Medulla oblongata (tissue), 1 donor: ENCODE measurements around the gene SDR42E2.
"Not testable (repeated sequence)": the region's sequence is repeated elsewhere in the genome, so short reads cannot be mapped to it uniquely, and the experiment has no call there.

Experiments
- DNase-seq: peaks from one replicate; pipeline ENCODE4 v3.0.0-alpha.2; 2015; ENCODE audit errors: extremely low spot score

Gene SDR42E2

DNA sequence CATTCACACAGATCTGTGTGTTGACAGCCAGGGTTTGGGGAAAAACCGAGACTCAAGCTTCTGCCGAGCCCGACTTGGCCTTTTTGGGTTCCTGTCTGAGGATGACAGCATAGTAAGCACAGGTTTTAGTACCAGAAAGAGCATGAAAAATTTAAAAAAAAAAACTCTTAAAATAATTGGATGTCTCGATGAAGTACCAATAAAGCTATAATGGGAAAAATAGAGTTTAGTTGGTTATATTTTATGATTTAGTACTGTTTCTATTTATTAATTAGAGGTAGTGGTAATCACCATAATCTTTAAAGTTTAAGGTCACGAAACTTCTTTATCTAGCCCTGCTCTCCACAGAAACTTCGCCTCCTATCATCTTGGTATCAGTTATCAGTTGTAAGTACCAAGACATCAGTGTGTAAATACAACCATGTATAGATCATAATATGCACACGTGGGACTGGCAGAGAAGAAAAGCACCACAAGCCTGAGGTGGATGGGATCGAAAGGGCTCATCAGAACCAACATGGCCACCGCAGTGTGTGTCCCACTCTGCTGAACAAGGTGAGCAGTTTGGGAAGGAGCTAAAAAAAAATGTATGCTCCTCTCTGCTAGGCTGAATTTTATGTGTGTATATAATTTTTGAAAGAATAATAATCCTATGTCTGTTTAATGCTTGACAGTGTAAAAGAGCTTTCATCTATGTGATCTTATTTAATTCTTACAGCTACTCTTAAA, 29.4 kb downstream of the SDR42E2 start:
- peak; percentile 60 for DNase-seq

DNA sequence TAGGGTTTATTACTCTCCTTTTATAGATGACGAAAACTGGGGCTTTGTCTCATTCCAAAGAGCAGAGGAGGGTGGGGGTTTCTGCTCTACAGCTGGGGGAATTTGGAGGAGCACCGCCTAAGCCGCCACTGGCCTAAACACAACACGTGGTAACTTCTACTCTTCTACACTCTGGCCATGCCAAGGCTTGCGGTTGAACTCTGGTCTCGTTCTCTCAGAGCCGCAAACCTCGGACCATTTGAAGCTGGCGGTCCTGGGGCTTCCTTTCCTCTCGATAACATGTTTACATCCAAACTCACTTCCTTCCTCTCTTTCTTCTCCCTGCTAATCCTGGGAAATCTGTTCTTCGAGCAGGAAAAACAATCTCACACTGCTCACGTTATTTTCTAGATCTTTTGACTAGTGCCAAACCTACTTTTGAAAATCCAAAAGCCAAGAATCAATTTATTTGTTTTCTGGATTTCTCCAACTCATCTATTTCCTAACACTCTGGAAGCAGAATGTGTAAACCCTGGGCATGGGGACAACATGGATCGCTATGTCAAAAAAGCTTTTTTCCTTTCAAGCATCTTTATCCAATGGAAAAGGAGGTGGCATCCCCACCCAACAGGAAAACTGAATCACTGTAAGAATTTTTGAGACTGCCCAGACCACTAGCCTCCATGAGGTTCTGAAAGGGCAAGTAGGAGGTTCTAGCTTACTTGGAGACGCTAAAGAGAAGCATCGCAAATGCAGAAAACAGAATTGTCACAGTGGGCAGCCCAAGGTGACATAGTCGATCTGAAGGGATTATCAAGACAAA, 30.2 kb downstream of the SDR42E2 start:
- peak; percentile 88 for DNase-seq

DNA sequence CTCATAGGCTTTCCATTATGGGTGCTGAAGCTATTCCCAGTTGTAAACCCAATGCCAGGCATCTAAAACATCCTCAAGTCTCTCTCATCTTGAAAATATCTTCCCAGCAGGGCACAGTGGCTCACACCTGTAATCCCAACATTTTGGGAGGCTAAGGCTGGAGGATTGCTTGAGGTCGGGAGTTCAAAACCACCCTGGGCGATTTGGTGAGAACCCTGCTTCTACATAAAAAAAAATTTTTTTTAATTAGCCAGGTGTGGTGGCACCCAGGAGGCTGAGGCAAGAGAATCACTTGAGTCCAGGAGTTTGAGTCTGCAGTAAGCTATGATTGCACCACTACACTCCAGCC, 30.7 kb downstream of the SDR42E2 start:
- no peak for DNase-seq

DNA sequence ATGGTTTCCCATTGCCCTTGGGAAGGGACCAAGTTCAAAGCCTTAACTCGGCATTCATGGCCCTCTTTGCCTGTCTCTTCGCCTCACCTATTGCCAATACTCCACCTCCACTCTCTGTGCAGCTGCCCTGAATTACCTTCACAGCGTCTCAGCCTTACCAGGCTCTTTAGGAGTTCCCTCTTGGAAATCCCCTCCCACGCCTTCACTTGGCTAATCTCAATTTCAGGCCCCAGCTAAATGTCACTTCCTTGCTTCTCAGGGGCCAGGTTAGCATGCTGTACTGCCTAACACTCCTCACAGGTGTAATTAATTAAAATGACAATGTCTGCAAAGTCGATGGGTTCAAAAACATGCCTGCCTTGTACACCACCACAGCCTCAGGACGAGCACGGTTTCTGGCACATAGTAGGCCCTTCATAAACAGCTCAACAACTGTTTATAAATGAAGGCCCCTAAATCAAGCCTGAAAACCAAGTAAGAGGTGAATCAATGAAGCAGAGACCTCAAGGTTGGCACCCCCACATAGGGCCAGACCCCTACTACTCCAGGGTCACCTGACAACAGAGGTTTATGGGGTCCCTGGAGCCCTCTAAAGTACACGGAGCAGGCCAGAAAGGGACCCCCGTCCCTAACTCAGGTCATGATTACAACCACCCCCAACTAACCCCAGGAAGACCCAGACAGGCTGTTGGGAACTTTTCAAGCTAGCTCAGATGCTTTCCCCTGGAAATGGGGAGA, 32.6 kb downstream of the SDR42E2 start:
- no peak for DNase-seq

DNA sequence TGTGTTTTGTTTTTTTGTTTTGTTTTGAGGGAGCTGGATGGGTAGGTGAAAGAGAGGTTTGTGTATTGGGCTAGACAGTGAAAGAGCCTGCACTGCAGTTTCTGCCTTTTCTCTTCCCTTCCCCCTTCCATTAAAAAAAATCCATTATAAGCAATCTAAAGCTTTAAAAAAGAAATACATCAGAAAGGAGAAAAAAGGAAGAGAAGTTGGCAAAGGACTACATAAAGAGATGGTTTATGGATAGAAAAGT, 33.1 kb downstream of the SDR42E2 start:
- no peak for DNase-seq

DNA sequence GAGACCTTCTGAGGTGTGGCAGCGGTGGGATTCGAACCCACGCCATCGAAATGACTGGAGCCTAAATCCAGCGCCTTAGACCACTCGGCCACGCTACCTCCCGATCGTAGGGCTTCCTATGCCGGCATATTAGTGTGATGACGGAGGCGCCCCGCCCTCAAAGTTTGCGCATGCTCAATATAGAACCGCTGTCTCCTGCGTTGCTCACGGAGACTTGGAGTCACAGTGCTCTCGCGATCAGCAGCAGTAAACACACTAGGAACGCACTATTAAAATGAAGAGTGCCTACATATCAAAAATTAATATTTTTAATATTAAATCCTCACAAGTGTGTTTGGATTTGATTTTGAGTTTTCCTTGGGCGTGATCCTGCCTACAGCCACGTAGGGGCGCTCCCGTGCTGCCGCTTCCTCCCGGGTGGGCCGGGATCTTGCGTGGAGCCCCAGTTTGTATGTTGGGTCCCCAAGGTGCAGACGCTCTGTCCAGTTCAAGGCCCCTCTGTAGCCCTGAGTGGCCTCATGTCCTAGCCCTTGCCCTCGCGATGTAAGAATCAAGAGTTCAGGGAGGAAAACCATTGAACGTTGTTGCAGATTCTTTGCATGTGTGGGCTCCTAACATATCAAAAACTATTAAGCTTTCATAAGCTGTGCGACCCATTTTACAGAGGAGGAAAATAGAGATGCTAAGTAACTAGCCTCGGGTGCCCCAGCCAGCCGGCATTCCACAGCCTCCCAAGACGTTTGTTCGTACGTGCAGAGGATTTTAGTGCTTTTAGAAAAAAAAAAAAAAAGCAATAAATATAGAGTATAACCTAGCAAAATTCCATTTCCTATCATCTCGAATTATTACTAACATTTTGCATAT, 33.6 kb downstream of the SDR42E2 start:
- DNase-seq = peak; percentile 97

DNA sequence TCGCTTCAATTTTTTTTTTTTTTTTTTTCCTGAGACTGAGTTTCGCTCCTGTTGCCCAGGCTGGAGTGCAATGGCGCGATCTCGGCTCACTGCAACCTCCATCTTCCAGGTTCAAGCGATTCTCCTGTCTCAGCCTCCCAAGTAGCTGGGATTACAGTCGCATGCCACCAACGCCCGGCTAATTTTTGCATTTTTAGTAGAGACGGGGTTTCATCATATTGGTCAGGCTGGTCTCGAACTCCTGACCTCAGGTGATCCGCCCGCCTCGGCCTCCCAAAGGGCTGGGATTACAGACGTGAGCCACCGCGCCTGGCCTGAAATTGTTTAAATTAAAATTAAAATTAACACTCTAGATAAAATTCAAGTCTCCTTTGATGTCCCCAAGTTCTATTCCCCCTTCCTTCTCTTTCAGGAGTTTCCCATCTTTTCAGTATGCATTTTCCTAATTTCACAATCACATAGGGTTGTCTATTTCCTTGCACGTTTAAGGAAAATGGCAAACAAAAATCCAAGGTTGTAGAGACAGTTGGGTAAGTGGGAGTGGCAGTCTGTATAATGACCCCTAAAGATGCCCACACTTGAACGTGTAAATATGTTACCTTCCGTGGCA, 34.4 kb downstream of the SDR42E2 start:
- not testable (repeated sequence) for DNase-seq

DNA sequence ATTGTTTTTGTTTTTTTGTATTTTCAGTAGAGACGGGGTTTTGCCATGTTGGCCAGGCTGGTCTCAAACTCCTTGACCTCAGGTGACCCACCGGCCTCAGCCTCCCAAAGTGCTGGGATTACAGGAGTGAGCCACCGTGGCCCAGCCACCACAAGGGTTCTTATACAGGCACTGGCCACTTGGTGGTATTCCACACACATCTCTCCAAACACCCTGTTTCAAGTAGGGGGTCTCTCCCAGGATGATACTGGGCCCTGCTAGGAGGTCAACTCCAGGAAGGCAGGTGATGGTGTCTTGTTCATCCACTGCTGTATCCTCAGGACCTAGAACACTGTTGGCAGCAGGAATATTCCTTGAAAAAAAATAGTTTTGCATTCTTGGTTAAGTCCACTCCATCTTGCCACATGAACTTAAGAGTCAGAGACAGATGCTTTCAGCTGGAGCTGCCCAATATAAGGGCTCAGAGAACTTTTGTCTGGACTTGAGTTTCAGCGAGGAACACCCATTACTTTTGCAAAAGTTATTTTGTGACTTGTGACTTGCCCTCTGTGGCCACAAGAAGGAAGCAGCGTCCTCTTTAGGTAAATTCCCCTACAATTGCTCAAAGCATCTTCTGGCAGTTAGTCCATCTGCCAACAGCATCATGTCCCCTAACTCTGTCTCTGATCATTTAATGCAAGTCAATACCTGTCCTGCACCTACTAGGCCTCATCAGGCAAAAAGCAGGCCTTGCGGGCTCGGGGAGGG, 36.4 kb downstream of the SDR42E2 start:
- DNase-seq = no peak

DNA sequence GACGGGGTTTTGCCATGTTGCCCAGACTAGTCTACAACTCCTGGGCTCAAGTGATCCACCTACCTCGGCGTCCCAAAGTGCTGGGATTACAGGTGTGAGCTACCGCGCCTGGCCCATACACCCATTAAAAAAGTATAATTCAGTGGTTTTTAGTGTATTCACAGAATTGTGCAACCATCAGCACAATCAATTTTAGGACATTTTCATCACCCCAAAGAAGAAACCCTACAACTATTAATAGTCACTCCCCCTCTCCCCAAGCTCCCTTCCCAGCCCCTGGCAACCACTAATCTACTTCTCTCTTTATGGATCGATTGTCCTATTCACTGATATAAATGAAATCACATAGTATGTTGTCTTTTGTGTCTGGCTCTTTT, 39.9 kb downstream of the SDR42E2 start:
- DNase-seq = no peak

DNA sequence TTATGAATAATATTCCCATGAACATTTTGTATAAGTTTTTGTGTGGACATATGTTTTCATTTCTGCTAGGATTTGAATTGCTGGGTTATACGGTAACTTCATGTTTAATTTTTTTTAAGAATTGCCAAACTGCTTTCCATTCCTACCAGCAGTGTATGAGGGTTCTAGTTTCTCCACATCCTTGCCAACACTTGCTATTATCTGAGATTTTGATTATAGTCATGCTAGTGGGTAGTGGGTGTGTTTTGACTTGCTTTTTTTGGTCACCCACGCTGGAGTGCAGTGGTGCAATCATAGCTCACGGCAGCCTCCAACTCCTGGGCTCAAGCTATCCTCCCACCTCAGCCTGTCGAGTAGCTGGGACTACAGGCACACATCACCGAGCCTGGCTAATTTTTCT, 40.8 kb downstream of the SDR42E2 start:
- DNase-seq = no peak

DNA sequence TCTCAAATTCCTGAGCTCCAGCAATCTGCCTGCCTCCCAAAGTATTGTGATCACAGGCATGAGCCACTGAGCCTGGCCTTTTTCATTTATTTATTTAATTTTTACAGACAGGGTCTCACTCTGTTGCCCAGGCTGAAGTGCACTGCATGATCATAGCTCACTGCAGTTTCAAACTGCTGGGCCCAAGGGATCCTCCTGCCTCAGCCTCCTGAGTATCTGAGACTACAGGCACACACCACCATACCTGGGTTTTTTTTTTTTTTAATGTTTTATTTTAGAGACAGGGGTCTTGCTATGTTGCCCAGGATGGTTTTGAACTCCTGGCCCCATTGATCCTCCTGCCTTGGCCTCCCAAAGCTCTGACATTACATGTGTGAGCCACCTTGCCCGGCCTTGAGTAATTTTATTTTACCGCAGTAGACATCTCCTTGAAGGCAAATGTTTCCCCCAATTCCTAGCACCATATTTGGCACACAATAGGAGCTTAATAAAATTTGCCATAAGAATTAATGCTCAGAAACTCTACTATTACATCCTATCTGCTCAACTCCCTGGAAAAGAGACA, 41.9 kb downstream of the SDR42E2 start:
- no peak for DNase-seq

DNA sequence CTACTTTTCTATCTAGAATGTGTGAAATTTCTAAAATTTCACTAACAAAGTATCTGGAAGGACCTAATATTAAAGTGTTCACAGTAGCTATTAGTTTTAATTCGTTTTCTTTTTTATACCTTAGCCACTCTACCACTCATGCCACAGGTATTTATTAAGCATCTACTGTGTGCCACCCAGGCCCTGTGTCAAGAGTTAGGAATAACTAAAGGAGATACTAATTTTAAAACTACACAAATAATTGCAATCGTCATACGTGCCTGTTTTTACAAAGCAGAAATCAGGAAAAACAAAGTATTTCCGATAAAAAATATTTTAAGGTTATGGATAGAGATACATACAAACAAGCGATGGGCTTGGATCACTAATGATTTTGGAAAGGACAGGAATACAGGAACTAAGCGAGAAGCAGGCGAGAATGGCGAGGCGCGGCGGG, 43.3 kb downstream of the SDR42E2 start:
- no peak for DNase-seq

DNA sequence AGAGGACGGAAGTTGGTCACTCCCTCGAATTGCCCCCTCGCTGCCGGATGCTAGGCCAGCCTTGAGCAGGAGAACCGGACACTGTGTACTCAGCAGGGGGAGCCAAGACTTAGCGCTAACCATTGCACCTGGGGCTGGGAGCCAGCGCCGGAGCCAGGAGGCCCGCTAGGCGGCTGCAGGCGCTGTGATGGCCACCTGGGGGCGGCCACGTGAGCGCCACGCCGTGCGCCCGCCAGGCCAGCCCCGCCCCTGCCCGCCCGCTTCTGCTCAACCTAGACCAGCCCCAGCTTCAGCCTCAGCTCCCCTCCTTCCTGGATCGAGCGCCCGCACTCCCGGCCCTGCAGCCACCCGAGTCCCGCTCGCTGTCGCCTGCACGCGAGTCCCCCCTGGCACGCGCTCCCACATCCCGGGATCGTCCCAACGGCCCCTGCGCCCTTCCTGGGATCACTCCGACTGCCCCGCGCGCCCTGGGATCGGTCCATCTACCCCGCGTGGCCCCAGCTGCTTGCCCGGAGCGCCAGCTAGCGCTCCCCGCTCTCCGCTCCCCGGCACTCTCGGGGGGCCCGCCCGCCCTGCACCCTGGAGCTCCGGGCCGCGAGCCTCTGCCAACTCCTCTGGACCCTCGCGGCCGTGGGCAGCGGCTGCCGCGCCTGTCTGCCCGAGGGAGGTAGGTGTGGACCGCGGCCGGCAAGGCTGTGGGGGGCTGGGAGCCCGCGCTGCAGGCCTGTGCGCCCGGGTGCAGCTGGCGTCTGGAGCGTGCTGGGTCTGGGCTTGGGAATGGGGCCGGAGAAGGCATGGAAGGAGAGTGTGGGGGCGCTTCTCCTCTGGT, 43.9 kb downstream of the SDR42E2 start, which contains the start of gene EEF2K:
EEF2K (plus strand) TSS at position 266 of the 829 bp plus-strand sequence. CDS start 19,452 bp downstream, outside the sequence.
- peak; percentile 87 for DNase-seq

DNA sequence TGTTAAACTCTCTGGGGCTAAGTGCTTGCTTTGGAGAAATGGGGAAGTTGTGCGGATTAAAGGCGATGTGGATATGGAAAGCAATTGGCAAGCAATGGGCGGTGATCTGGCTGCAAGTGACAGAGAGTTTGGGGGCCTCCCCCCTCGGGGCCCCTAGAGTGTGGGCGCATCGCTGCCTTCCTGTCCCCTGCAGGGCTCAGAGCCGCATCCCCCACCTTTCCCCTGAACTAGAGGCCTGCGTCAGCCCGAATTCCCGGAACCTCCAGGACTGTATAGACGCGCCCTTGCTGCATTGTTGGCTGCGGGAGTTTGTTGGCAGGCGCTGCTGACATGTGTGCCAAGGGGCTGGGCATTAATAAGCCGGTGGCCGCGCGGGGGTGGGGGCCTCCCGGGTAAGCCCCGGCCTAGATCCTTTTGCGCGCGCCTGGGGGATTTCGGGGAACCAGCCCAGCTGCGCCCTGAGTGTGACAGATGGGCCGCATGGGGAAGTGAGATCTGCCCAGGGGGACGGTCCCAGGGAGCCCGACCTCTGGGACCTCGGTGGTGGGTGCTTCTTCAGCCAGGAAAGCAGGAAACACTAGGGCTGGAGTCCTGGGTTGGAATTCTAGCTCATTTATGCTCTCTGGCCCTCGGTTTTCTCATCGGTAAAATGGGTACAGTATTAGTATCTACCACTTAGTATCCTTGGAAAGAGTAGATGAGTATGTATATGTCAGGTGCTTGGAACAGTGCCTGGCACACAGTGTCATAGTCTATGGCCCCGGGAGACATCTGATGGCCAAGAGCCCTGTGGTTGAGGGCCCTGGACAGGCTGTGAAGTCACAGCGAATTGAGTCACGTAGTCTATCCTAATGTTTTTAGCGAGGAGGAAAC, 44.8 kb downstream of the SDR42E2 start:
- peak; percentile 62 for DNase-seq

DNA sequence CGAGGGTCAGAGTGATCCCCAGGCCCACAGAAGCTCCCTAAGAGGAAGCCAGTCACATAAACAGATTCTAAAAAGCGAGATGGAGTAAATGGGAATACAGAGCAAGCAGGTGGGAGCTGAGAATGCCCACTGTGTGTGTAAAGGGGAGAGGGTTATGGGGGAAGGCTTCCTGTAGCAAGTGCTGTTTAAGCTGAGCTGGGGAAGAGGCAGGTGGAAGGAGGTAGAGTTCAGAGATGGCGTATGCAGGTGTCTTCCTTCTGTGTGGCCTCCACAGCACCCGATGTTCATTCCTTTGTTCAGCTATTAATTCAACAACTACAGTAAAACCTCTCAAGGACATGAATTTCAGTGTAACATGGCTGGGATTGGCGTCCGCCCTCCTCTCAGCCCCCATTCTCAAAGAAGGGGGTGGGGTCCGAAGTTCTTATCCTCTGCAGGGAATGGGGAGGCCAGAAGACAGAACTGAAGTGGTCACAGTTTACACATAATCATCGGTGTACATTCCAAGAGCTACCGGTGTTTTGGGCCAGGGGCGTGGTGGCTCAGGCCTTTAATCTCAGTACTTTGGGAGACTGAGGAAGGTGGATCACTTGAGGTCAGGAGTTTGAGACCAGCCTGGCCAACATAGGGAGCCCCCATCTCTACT, 45.5 kb downstream of the SDR42E2 start:
- no peak for DNase-seq

DNA sequence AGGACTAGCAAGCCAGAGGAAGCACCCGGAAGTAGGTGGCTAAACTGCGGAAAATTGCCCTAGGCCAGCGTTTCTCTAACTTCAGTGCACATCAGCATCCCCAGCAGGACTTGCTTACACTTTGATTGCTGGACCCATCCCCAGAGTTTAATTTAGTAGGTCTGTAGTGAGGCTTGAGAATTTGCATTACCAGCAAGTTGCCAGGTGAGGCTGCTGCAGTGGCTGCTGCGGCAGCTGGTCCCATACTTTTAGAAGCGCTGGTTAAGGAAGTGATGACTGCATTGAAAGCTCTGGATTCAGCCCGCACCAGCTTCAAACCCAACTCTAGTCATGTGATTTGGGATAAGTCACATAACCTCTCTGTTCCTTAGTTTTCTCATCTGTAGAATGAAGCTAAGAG, 48.0 kb downstream of the SDR42E2 start:
- no peak for DNase-seq

DNA sequence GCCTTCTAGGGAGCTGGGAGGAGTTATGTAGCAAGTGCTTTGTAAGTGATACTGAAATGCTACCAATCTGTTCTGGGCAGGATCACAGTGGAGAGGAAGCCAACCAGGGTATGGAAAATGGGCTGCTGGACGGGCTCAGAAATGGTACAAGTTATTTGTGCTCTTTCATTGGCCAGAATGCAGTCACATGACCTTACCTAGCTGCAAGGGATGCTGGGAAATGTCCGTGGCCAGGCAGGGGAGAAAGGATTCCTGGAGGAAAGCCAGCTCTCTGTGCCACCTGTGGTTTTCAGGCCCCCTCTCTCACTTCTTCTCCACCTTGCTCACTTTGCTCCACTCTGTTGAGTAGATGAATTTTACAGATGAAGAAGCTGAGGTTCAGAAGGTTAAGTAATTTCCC, 48.5 kb downstream of the SDR42E2 start:
- DNase-seq = no peak

DNA sequence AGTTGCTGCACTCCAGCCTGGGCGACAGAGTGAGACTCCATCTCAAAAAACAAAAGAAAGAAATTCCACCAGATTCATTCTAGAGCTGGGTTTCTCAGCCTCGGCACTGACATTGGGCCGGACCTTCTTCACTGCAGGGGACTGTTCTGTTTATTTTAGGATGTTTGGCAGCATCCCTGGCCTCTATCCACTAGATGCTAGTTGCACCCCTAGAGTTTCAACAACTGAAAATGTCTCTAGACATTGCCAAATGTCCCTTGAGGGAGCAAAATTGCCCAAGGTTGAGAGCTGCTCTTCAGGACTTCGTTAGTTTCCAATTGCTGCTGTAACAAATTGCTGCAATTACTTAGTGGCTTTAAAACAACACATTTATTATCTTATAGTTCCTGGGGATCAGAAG, 50.9 kb downstream of the SDR42E2 start:
- no peak for DNase-seq
